ENCODE measurements around the gene MGAT1. TPM values are rescaled to one million over a fixed set of nuclear protein-coding genes. Genes with fewer than 3 reads are reported as not detected.

MGAT1 gene
- total RNA-seq, 1 experiment from 2014 or later: 72.7 TPM

DNA sequence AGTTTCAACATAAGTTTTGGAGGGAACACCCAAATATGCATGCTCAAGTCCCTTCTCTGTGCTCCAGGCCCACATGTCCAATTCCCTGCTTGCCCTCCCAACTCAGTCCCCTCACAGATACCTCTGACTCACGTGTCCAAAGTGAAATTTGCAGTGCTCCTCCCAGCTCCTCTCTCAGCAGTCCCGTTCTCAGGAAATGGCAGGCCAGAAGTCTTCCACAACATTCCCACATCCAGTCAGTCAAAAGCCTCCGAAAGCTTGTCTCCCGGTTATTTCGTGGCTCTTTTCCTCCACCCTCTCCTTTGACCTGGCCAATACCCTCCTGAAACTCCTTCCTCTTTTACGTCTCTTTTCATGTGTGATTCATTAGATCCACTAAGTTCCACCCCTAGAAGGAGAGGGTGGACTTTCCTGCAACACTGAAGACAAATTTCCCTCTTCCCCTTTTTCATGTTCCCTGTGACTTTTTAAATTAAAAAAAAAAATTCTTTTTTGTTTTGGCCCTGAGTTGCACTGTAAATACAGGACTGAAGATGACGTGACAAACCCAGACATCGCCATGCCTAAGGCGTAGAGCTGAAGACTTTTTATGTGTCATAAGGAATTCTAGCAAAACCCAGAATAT lies 12.8 kb upstream of the MGAT1 start:
- peaks cover 7% of the 10 kb centered on the region for H3K23me2 ChIP-seq (ENCODE audit: insufficient read length, low read depth, low read length, poor library complexity, severe bottlenecking)
- TF ChIP-seq, protein P1, sequence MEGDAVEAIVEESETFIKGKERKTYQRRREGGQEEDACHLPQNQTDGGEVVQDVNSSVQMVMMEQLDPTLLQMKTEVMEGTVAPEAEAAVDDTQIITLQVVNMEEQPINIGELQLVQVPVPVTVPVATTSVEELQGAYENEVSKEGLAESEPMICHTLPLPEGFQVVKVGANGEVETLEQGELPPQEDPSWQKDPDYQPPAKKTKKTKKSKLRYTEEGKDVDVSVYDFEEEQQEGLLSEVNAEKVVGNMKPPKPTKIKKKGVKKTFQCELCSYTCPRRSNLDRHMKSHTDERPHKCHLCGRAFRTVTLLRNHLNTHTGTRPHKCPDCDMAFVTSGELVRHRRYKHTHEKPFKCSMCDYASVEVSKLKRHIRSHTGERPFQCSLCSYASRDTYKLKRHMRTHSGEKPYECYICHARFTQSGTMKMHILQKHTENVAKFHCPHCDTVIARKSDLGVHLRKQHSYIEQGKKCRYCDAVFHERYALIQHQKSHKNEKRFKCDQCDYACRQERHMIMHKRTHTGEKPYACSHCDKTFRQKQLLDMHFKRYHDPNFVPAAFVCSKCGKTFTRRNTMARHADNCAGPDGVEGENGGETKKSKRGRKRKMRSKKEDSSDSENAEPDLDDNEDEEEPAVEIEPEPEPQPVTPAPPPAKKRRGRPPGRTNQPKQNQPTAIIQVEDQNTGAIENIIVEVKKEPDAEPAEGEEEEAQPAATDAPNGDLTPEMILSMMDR (conservative IDR thresholded peaks at IDR 0.05): no peak
- no peak overlapping the region for H4K91ac ChIP-seq (ENCODE audit: insufficient read length, low read depth, low read length)
- H3K14ac ChIP-seq (ENCODE audit: insufficient read depth, low read length): no peak overlapping the region
- H3K79me1 ChIP-seq (ENCODE audit: insufficient read depth, low read depth, low read length, poor library complexity, severe bottlenecking): no peaks in the 10 kb centered on the region
- H3K27me3 ChIP-seq (ENCODE audit: insufficient read depth, low read length): no peaks in the 10 kb centered on the region
- H4K8ac ChIP-seq (replicated peaks; ENCODE audit: insufficient read length, low read depth, low read length): no peak overlapping the region
- H3K4me1 ChIP-seq (ENCODE audit: insufficient read depth, low read length): no peaks in the 10 kb centered on the region
- H3T11ph ChIP-seq (ENCODE audit: low read length): no peak overlapping the region
- Mint-ChIP-seq H3K4me3 (no peak overlapping the region), H3K27me3 (ENCODE audit: low read depth) (peaks cover 8% of the 10 kb centered on the region), H3K4me1 (peaks cover 21 to 22% of the 10 kb centered on the region in 2 experiments), H3K9me3 (peaks cover 0 to 2% of the 10 kb centered on the region in 2 experiments; a peak in 2 of 5 replicates), H3K36me3 (ENCODE audit: insufficient read depth in 1 of 3, low read depth in 3 of 3) (no peaks in the 10 kb centered on the region), H3K27ac (no peak overlapping the region)
- H4K5ac ChIP-seq (ENCODE audit: insufficient read length, low read depth, low read length): no peak overlapping the region
- H2AFZ ChIP-seq (ENCODE audit: low read length): no peak overlapping the region
- no peak overlapping the region for H2BK120ac ChIP-seq (ENCODE audit: low read depth, low read length, poor library complexity, severe bottlenecking)
- no peak for DNase-seq
- no peak overlapping the region for H2BK20ac ChIP-seq (ENCODE audit: low read depth, low read length, poor library complexity, severe bottlenecking)
- no peak overlapping the region for H3K9ac ChIP-seq (ENCODE audit: extremely low read depth, insufficient read length, low read length)
- no peak overlapping the region for H3K56ac ChIP-seq (ENCODE audit: insufficient read length, low read depth, low read length)
- no peaks in the 10 kb centered on the region for H3K9me3 ChIP-seq (ENCODE audit: control insufficient read depth, low read depth, low read length)
- H3K27ac ChIP-seq (ENCODE audit: insufficient read length, low read depth, low read length): no peak overlapping the region
- H2BK5ac ChIP-seq (ENCODE audit: insufficient read length, low read length): no peak overlapping the region
- H3K4me2 ChIP-seq (ENCODE audit: insufficient read depth, insufficient read length, low read length): no peak overlapping the region
- no peak overlapping the region for H3K23ac ChIP-seq (ENCODE audit: insufficient read length, low read depth, low read length)
- WGBS (ENCODE audit: extremely low coverage, insufficient read length, low lambda C conversion rate): no CpG with 5 or more reads among the region's 9 CpGs
- no peaks in the 10 kb centered on the region for H3K79me2 ChIP-seq (ENCODE audit: insufficient read depth, low read length)
- H3K18ac ChIP-seq (ENCODE audit: insufficient read length, low read depth, low read length): no peak overlapping the region
- no peak overlapping the region for H2BK12ac ChIP-seq (ENCODE audit: insufficient read length, low read depth, low read length)
- no peaks in the 10 kb centered on the region for H4K20me1 ChIP-seq (ENCODE audit: control insufficient read depth, insufficient read depth, insufficient read length)
- no peak overlapping the region for H3K4ac ChIP-seq (ENCODE audit: low read depth, low read length)
- H2AK5ac ChIP-seq (ENCODE audit: insufficient read length, low read length): no peak overlapping the region
- no peak overlapping the region for H2BK15ac ChIP-seq (ENCODE audit: low read depth, low read length)
